Fibroblast of skin of back (primary cell): ENCODE results near the gene ASGR2. TPM values are rescaled to one million over a fixed set of nuclear protein-coding genes. Genes with fewer than 3 reads are reported as not detected.
"Not testable (repeated sequence)": the region's sequence is repeated elsewhere in the genome, so short reads cannot be mapped to it uniquely, and the experiment has no call there.

Experiments
- DNase-seq: peaks from one replicate; pipeline ENCODE4 v3.0.0-alpha.2; 2013
- polyA plus RNA-seq, 2 experiments: library from polyadenylated mRNA; unstranded; fragments of 120-200 nt; gene quantifications; one replicate each; pipeline ENCODE4 v1.2.1, GENCODE V29; 2013; ENCODE audit not compliant: insufficient read length in 2 of 2

The ASGR2 gene
- not detected for polyA plus RNA-seq (2013, experiment 1 of 2; ENCODE audit: insufficient read length)
- not detected for polyA plus RNA-seq (2013, experiment 2 of 2; ENCODE audit: insufficient read length)

DNA sequence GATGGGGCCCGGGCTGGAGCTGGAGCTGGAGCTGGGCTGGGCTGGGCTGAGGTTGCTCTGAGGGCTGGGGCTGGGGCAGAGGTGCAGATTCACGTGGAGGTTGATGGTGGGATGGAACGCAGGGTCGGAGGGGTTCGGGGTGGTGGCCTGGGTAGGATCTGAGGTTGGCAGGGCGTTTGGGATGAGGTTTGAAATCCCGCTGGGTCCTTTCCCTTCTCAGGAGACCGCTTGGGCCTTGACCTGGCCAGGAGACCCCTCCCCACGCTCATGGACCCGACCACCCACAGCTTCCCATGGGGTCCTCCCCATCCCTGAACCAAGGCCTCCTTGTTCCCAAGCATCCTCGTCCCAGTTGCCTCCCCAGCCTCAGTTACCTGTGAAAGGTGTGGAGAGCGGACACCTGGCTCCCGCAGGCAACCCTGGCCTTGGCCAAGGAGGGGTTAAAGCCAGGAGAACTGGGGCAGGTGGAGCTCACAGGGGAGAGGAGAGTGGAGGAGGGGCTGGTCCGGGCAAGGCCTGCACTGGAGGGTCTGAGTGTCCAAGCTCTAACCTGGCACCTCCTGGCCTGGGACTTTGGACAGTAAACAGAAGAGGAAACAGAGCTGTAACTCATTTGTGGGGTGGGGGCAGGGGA, at the start of gene ASGR2:
TSS of gene ASGR2 (minus strand) at position 582 of the 634 bp plus-strand sequence. CDS start 582 bp downstream, outside the sequence.
- no peak for DNase-seq

GRCh38 chr17:7159571-7159970, 44.9 kb upstream of the ASGR2 start:
- not testable (repeated sequence) for DNase-seq

DNA sequence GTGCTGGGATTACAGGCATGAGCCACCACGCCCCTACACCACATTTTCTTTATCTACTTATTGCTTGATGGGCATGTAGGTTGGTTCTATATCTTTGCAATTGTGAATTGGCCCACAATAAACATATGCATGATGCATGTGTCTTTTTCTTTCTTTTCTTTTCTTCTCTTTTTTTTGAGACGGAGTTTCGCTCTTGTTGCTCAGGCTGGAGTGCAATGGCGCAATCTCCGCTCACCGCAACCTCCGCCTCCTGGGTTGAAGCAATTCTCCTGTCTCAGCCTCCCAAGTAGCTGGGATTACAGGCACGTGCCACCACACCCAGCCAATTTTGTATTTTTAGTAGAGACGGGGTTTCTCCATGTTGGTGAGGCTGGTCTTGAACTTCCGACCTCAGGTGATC, 43.8 kb upstream of the ASGR2 start:
- DNase-seq, result not testable (repeated sequence)

DNA sequence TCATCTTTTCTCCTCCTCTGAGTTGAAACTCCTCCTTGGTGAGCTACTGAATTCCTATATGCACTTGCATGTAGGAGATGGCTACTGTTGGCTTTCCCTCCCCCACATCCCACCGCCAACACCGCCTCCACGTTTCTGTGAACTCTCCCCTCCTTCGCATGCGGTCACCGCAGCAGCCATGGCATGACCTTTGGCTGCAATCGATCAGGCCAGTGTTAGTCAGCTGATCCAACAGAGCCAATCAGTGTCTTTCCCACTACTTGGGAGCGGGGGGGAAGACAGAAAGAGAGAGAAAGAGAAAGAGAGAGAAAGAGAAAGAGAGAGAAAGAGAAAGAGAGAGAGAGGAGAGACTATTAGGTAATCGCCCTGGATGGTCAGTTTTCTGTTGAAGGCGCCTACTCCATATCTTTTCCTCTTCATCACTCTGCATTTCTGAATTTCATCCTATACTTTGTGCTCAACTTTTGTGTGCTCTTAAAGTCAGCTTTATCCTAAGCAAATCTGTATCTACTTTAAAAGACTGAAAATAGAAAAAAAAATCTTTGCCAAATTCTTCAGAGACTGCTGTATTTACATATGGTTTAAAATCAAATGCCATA, 41.8 kb upstream of the ASGR2 start:
- DNase-seq, result no peak

DNA sequence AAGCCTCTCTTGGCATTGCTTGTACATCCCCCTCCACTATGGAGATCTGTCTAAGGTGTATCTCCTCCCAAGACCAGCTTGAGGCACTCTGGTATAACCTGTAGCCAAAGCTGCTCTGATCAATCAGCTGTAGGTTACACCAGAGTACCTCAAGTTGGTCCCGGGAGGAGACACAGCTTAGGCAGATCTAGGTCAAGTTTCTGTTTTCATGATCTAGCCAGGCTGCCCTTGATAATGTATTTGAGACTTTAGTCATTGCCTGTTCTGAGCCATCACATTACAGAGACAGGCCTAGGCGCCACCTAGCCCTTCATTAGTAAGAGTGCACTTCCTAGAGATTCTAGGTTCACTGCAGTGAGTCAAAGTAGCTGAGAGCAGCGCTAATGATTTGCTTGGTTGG, 33.1 kb upstream of the ASGR2 start:
- no peak for DNase-seq

DNA sequence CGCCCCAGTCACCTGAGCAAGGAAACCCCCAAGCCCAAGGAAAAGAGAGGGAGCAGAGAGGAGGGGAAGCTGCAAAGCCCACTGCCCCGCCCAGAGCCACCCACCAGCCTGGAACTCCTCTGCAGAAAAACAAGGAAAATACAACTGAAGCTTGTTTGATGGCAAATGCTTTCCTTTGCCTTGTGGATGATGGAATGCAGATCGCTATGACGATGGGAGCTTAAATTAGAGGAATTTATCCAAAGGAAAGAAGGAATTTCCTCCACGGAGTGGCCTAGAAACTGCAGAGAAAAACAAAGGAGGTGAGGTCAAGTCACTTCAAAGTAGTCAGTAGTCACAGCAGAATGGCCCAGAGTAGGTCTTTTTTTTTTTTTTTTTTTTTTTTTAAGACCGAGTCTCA, 31.5 kb upstream of the ASGR2 start:
- peak; percentile 42 for DNase-seq

DNA sequence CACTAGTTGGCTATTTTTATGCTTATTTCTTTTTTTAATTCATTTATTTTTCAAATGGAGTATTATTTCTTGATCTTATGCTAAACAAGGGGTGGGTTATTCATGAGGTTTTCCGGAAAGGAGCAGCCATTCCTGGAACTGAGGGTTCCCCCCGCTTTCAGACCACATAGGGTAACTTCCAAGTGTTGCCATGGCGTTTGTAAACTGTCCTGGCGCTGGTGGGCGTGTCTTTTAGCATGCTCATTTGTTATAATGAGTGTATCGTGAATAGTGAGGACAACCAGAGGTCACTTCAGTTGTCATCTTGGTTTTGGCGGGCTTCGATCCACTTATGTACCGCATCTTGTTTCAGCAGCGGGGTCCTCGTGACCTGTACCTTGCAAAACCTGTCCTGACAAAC, 29.6 kb upstream of the ASGR2 start:
- no peak for DNase-seq

DNA sequence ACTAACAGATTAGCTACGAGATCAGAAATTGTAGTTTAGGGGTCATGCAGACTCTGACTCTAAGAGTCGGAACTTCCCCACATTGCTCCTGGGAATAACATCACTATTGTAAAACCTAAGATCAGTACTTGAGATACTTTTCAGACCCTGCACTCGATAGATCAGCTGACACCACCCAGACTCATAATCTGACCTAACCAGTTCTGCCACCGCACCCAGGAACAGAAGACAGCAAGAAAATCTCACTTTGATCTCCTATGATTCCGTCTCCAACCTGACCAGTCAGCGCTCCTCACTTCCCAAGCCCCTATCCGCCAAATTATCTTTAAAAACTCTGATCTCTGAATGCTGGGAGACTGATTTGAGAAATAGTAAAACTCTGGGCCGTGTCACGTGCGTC, 27.2 kb upstream of the ASGR2 start:
- DNase-seq, result no peak

DNA sequence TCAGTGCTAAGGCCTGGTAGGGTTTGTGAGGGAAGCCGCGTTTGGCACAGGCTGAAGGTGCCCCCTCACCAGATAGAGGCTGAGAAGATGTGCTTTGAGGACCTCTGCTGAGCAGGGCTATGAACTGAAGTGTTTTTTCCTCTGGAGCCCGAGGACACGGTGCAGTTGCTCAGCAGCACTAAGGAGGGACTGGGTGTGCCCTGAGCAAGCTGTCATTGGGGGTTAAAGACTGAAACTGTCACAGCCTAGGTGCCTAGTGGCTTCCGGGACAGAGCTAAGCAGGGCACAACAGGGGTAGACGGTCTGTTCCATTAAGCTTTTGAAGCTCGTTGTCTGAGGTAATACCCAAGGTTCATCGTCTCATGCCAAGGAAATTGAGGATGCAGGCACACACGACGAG, 24.8 kb upstream of the ASGR2 start:
- no peak for DNase-seq

DNA sequence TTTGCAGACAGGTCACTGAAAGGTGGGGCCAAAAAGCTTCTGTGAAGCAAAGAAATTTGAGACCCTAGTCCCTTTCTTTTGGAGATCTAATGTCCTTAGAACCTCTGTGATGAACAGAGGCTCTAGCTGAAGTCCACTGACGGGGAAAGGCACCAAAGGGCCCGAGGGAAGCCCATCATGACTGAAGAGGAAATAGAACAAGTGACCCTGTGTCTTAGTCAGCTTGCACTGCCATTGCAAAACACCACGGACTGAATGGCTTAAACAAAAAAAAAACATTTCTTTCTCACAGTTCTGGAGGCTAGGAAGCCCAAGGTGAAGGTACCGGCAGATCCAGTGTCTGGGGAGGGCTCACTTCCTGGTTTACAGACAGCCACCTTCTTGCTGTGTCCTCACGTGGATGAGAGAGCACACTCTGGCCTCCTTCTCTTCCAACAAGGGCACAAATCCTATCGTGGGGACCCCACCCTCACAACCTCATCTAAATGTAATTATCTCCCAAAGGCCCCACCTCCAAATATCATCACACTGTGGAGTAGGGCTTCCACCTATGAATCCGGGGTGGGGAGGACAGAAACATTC, 24.3 kb upstream of the ASGR2 start:
- no peak for DNase-seq

DNA sequence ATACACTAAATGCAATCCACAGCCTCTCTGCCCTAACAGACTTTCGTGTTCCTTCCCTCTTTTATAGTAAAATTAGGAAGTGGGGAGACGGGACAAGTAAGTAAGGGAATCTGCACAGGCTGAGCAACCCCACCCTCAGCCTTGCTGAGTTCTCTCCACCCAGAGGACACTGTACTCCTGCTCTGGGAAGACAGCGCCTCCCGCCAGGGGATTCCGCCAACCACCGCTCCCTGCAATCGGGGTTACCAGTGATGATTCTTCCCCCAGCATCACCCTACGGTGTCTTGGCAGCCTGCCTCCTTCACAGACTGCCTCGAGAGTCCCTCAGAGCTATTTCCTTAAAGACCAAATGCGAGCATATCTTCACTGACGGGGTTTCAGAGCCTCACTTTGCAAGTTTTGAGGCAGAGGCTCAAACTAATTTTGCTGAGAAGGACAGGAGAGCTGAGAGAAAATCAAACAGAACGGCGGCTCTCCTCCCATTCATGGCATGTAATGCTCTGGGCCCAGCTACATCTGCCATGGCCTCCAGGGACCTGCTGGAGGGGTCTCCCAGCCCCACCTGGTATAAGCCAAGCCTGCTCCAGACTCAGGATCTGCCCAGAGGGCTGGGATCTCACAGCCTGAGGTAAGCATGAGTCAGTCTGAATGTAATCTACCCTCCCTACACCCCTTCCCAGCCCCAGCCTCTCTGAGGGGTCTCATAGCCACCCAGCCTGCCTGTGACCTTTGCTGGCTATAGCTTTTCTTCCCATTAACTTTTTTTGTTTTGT, 22.7 kb upstream of the ASGR2 start:
- DNase-seq, result no peak

- peak; percentile 53 for DNase-seq
These were observed 21.8 kb upstream of the ASGR2 start for GRCh38 chr17:7136266-7136877.

GRCh38 chr17:7133916-7134315, 19.3 kb upstream of the ASGR2 start:
- DNase-seq, result no peak

GRCh38 chr17:7133424-7133823, 18.8 kb upstream of the ASGR2 start:
- DNase-seq, result peak; percentile 13

GRCh38 chr17:7132511-7133094, 18.0 kb upstream of the ASGR2 start:
- DNase-seq, result no peak

DNA sequence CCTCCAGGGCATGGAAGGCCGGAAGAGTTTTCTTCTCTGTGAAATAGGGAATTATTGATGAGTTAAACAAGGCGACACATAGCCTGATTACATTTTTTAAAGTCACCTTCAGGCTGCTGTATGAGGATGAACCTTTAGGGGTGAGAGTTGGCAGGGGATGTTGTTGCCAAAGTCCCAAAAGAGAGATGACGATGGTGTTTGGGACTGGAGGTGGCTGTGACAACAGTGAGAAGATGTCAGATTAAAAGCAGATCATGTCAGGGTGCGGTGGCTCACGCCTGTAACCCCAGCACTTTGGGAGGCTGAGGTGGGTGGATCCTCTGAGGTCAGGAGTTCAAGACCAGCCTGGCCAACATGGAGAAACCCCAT, 16.8 kb upstream of the ASGR2 start:
- no peak for DNase-seq

DNA sequence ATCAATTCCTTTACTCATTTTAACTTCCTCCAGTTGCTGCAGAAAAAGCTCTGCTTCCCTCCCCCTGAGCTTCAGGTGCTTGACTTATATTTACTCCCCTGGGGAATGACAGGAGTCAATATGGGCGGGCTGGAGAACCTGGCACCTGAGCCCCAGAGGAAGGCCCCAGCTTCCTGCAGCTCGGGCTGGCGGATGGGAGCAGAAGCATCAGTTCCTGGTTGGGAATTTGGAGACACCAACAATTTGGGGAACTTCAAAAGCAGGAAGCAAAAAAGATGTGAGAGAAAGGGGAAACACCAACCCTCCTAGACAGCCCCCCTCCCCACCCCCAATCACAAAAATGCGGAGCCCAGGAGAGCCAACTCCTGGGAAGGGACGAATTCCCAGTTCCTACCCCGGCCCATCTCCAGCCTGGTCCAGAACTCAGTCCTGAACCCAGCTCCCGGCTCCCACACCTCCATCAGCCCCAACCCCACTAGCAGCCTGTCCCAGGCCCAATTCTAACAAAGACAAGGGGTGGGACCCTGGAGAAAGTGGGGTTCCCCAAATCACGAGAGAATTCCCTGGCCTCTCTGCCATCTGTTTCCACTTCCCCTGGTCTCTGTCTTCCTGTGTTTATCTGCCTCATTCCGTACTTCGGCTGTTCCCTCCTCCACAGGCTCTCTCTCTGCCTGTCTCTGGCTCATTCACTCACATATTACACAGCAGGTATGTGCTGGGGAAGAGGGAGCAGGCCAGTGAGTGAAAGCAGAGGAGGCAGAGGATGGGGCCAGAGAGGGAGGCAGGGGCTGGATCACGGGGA, 16.2 kb upstream of the ASGR2 start:
- no peak for DNase-seq

DNA sequence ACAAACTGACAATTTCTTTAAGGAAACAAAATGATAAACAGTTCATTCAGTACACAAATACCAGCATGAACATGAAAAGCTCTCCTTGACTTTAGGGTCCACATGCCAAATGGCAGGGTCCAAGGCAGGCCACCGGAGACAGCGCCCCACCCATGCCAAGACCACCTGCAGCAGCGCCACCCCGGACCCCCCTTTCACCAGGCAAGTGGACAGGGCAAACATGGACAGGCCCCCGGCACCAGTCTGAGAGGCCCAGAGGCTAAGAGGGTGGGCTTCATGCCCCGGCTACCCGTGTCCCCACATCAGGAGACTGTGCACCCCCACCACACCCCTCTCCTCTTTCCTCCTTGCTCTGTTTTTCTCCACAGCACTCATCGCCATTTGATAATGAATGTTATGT, 14.7 kb upstream of the ASGR2 start:
- DNase-seq, result no peak

DNA sequence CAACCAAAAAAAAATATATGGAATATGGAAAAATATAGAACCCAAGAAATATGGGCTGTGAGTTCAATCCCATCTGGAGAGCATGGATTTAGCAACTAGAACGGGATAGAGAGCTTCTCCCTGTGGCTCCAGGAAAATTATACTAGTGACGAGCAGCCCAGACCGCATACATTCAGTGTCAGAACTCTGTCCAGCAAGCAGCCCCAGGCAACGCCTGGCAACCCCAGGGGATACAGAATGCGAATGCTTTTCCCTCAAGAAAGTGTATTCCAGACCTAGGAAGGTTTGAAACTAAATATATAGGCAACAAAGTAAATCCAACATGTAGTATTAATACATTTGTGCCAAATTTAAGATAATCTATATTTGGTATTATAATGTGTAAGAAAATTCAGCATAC, 13.5 kb upstream of the ASGR2 start:
- DNase-seq, result no peak

DNA sequence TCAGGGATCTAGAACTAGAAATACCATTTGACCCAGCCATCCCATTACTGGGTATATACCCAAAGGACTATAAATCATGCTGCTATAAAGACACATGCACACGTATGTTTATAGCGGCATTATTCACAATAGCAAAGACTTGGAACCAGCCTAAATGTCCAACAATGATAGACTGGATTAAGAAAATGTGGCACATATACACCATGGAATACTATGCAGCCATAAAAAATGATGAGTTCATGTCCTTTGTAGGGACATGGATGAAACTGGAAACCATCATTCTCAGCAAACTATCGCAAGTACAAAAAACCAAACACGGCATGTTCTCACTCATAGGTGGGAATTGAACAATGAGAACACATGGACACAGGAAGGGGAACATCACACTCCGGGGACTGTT, 12.9 kb upstream of the ASGR2 start:
- DNase-seq, result not testable (repeated sequence)

- not testable (repeated sequence) for DNase-seq
These were observed 11.8 kb upstream of the ASGR2 start for GRCh38 chr17:7126386-7126785.

GRCh38 chr17:7124923-7125322, 10.3 kb upstream of the ASGR2 start:
- DNase-seq, result no peak
